Renal cortical epithelial cell (primary cell): ENCODE measurements around the gene TRIM37. TPM values are rescaled to one million over a fixed set of nuclear protein-coding genes. Genes with fewer than 3 reads are reported as not detected.

Experiments used
- DNase-seq: peaks from one replicate; pipeline ENCODE4 v3.0.0-alpha.2; 2011; ENCODE audit warnings: low read depth
- total RNA-seq: library from RNA; depleted of rRNA; stranded (reverse); fragments of >200 nt; gene quantifications from 2 replicates; pipeline ENCODE4 v1.2.3, GENCODE V29; 2014

Gene TRIM37
- total RNA-seq, 1 donor from 2014 or later = 57.2 TPM

- DNase-seq = no peak
Observed at GRCh38 chr17:58947411-58947810, 159.3 kb downstream of the TRIM37 start.

GRCh38 chr17:58944166-58944565, 162.5 kb downstream of the TRIM37 start:
- DNase-seq = no peak

GRCh38 chr17:58936295-58936694, 170.4 kb downstream of the TRIM37 start:
- no peak for DNase-seq

GRCh38 chr17:58932956-58933355, 173.7 kb downstream of the TRIM37 start:
- no peak for DNase-seq

Other genes with a start within 250 kb of the TRIM37 start
- 63.3 and 106 TPM in 2 replicates for gene SKA2, start 48.3 kb upstream of the TRIM37 start, total RNA-seq
- 2.4 and 10.2 TPM in 2 replicates for gene PRR11, start 48.9 kb upstream of the TRIM37 start, total RNA-seq
- 21.0 and 25.9 TPM in 2 replicates for gene SMG8, start 103.2 kb upstream of the TRIM37 start, total RNA-seq
- 4.1 and 5.0 TPM in 2 replicates for gene GDPD1, start 113.6 kb upstream of the TRIM37 start, total RNA-seq
- gene YPEL2, start 224.8 kb upstream of the TRIM37 start, total RNA-seq = 14.2 and 37.3 TPM in 2 replicates